Activated T-cell treated with anti-CD3 and anti-CD28 coated beads, Interleukin-2, amount 50 U/mL, for 1 hour (primary cell): ENCODE data around the gene TNFSF10.
"Not testable (repeated sequence)": the region's sequence is repeated elsewhere in the genome, so short reads cannot be mapped to it uniquely, and the experiment has no call there.

Experiments
- DNase-seq: peaks from one replicate; pipeline ENCODE4 v3.0.0-alpha.2; 2020

TNFSF10 gene

GRCh38 chr3:172522871-172523818 lies at the start of gene TNFSF10:
TSS of gene TNFSF10 (minus strand) at chr3:172523430. CDS start at chr3:172523384, 46 bp downstream.
- peak; percentile 56 for DNase-seq

- no peak for DNase-seq
Observed at GRCh38 chr3:172569128-172570008, 46.1 kb upstream of the TNFSF10 start.

GRCh38 chr3:172568701-172569100 lies 45.5 kb upstream of the TNFSF10 start:
- DNase-seq, result no peak

GRCh38 chr3:172566785-172567184 lies 43.6 kb upstream of the TNFSF10 start:
- not testable (repeated sequence) for DNase-seq

- DNase-seq, result no peak
Observed at GRCh38 chr3:172564499-172564898, 41.3 kb upstream of the TNFSF10 start.

- no peak for DNase-seq
Observed at GRCh38 chr3:172562871-172563865, 39.9 kb upstream of the TNFSF10 start.

- DNase-seq, result no peak
Observed at GRCh38 chr3:172561897-172562640, 38.8 kb upstream of the TNFSF10 start.

- DNase-seq, result no peak
Observed at GRCh38 chr3:172560586-172560985, 37.4 kb upstream of the TNFSF10 start.

- no peak for DNase-seq
Observed at GRCh38 chr3:172560026-172560425, 36.8 kb upstream of the TNFSF10 start.

- DNase-seq, result no peak
Observed at GRCh38 chr3:172559020-172559419, 35.8 kb upstream of the TNFSF10 start.

- DNase-seq, result no peak
Observed at GRCh38 chr3:172557515-172558220, 34.4 kb upstream of the TNFSF10 start.

GRCh38 chr3:172553526-172554252 lies 30.5 kb upstream of the TNFSF10 start:
- no peak for DNase-seq

- no peak for DNase-seq
Observed at GRCh38 chr3:172552607-172553006, 29.4 kb upstream of the TNFSF10 start.

GRCh38 chr3:172551874-172552273 lies 28.6 kb upstream of the TNFSF10 start:
- DNase-seq, result no peak

GRCh38 chr3:172550347-172550943 lies 27.2 kb upstream of the TNFSF10 start:
- DNase-seq, result no peak

- no peak for DNase-seq
Observed at GRCh38 chr3:172549144-172549543, 25.9 kb upstream of the TNFSF10 start.

- no peak for DNase-seq
Observed at GRCh38 chr3:172546628-172547214, 23.5 kb upstream of the TNFSF10 start.

- no peak for DNase-seq
Observed at GRCh38 chr3:172546105-172546504, 22.9 kb upstream of the TNFSF10 start.

GRCh38 chr3:172544404-172544803 lies 21.2 kb upstream of the TNFSF10 start:
- DNase-seq, result no peak
